Measurements from ENCODE around the gene COL4A2.
"Not testable (repeated sequence)": the region's sequence is repeated elsewhere in the genome, so short reads cannot be mapped to it uniquely, and the experiment has no call there.

The COL4A2 gene

DNA sequence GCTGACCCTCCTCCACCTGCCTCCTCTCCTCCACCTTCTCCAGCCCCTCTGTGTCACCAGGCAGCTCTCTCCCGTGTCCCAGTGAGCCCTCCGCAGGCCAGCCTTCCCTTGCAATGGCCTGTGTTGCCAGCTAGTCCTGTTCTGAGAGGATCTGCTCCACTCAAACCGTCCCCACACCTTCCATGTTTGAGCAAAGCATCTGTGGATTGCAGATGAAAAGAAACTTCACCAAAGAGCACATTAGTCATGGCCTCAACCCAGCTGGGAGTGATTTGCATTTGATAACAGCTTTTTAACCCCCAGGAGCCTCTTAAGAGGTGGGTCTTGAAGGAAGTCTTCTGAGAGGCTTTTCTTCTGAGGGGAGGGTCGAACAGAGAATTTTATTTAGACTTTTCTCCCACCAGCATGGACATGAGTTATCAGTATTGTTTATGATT is 72.8 kb downstream of the COL4A2 start:
- no peak for DNase-seq (ENCODE audit: low read depth)

DNA sequence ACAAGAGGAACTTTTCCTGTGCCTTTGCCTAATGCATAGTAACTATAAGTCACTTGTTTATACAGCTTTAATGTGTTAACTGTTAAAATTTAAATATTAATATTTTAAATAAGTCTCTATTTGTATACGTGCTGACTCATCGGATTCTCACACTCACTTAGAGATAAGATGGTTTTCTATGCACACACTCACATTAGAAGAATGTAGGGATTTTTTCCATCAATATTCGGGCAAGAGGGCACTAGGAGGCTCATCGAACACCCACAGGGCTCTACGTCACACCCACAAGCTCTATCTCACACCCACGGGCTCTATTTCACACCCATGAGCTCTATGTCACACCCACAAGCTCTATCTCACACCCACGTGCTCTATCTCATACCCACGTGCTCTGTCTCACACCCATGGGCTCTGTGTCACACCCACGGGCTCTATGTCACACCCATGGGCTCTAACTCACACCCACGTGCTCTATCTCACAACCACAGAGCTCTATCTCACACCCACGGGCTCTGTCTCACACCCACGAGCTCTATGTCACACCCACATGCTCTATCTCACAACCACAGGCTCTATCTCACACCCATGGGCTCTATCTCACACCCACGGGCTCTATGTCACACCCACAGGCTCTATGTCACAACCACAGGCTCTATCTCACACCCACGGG is 73.4 kb downstream of the COL4A2 start:
- no peak for DNase-seq (ENCODE audit: low read depth)

DNA sequence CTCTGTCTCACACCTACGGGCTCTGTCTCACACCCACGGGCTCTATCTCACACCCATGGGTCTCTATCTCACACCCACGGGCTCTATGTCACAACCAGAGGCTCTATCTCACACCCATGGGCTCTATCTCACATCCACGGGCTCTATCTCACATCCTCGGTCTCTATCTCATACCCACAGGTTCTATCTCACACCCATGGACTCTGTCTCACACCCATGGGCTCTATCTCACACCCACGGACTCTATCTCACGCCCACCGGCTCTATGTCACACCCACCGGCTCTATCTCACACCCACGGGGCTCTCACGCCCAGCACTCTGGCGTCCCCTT is 73.9 kb downstream of the COL4A2 start:
- no peak for DNase-seq (ENCODE audit: low read depth)

DNA sequence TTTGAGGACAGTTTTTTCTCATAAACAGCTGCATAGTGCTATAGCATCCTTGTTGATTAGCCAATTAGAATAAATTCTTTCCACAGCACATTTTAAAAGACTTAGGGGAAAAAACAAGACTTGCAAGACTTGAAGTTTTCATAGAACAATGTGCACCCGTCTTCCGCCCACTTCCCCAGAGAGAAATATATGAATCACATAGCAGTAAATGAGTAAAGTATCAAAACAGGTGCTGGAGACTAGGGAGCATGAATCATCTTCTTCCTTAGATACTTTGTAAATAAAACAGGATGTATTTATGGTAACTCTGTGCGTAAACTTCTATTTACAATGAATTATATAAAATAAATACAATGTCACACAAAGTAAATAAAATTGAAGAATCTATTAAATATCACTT is 75.1 kb downstream of the COL4A2 start:
- no peak for DNase-seq (ENCODE audit: low read depth)

DNA sequence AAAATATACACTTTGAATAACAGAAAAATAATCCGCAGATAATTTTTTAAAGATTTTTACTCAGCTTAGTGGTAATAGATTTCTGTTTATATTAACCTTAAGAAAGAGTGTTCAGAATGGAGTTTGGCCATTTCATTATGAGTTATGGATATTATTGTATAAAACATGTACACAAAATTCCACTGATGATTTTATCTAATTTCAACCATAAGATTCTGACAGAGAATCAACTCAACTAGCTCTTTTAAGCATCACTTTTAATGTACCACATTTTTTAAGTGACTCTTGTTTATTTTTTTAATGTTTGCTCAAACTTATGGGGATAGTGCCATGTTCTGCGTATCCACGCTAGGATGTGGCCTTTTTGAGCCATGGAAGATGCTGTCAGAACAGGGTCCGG is 75.7 kb downstream of the COL4A2 start:
- no peak for DNase-seq (ENCODE audit: low read depth)

DNA sequence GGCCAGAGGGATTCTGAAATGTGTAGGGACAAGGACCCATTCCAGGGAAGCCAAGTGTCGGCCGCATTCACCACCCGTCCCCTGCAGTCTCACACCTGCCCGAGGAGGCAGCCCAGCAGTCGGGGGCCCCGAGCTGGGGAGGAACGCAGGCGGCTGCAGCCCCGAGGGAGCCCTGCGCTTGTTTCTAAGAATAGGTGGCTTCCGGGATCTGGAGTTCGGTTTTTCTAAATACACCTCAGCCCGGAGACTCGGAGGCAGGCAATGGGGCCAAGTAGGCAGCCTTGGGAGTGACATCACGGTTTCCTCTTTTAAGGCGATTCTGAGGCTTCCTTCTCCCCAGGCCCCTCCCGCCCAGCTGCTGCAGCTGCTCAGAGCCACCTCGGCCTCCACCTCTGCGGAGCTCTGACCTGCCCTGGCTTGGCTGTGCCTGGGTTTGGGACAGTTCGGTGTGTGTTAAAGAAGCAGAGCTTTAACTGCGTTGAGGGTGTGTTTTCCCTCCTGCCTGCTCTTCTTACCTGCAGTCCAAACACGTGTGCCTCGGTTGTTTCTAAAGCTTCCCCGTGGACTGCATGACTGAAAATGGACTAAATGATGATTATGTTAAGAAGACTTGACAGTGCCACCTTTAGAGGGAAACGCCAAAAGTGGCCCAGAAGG is 80.5 kb downstream of the COL4A2 start:
- DNase-seq (ENCODE audit: low read depth) = no peak

DNA sequence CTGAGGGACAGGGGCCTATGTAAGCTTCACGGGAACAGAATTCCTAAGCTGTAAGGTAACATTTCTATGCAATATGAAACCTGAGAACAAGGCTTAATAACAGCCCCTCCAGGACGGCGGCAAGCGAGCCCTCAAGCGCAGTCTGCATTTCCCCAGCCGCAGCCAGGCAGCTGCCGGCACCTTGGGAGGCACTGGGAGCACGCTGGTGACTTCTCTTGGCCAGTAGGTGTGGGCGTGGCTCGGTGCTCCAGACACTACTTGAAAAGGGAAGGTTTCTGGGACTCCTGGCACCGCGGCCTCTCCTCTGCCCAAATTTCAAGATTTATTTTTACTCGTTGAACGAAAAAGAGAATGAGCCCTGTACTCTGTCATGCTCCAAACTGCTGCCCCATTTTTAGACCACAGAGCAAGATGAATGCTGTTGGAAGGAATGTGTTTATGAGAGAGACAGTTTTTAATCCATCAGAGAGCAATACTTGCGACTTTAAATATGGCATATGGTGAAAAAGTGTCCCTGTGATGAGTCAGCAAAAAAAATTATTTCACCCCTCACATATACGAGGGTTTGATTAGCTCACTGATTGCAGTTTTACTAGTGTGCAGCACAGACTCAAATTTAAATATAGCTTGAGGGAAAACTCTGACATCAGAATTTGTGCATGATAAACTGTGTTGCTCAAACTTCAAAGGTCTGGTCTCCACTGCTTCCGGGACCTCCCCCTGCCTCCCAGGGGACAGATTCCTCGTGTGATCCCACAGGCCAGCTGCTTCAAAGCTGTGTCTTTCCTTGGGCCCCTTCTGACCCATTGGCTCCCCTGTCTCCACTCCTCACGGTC is 81.2 kb downstream of the COL4A2 start:
- no peak for DNase-seq (ENCODE audit: low read depth)

DNA sequence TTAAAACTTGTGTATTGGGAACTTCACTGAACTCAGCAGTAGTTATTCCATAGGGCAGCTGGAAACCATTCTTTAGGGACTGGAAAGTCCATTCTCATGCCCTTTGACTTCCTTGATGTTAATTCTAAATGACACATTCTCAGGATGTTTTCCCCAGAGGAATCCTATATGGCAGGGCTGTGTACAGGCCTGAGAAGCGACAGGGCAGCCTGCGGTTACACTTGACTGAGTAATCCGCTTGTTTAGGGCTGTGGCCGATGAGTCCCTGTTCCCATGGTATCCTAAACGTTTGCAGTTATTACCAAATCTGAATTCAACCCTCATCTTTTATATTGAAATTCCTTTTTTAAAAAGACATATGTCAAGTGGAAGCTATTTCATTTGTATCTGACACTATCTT is 83.5 kb downstream of the COL4A2 start:
- no peak for DNase-seq (ENCODE audit: low read depth)

DNA sequence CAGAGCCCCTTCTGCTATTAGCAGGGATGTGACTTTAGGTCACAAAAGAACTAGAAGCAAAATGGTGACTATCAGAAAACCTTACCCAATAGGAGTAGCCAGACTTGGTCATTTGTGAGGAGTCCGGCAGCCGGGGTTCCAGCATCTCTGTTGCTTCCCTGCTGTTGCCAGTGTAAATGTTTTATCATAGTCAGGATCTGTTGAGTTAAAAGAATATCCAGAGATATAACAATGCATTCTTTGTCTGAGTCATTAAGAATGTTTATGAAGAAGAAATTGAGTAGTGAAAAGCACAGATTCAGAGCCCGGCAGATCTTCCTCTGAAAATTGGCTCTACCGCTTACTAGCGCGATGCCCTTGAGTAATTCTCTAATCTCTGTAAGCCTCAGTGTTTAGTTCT is 84.2 kb downstream of the COL4A2 start:
- DNase-seq (ENCODE audit: low read depth) = no peak

DNA sequence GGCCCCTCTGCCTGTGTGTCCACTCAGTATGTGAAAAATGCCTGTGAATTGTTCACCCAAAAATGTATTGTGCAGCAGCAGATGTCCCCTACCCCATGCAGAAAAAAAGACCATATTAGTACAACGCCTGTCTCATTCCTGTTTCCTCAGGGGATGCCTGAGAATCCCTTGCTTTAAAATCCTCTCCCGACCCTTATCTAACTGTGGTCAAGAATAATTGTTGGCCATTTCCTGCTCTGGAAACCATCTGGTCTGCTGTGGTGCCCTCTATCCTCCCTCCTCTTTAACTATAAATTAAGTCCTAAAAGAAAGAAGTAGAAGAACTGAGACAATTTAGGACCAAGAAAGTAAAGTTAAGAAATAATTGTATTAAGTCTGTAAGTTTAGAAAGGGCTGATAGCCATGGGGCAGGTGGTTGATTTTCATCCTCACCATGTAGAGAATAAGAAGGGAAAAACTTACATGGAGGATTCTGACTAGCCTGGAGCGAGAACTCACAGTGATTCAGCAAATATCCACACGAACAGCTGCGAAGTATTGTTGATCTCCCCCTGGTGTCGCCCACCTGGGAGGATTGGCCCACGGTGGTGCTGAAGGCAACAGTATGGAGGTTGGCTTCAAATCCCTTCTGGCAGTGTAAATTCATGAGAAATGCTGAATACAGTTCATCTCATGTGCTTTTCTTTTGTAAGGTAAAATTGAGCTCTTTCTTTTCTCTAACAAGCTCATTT is 85.6 kb downstream of the COL4A2 start:
- DNase-seq (ENCODE audit: low read depth) = no peak

DNA sequence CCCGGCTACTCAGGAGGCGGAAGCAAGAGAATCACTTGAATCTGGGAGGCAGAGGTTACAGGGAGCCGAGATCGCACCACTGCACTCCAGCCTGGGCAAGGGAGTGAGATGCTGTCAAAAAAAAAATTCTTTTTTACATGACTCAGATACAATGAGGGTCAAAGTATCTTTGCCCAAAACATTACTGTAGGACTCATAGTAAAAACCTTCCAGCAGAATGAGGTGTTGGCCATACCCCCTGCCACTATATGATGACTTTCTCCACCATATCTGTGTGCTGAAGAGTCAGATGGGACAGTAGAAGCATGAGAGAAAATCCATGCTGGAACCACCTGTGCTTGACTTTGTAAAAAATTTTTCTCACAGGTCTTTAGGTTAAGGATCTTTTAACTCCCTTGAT is 86.7 kb downstream of the COL4A2 start:
- DNase-seq (ENCODE audit: low read depth) = no peak

DNA sequence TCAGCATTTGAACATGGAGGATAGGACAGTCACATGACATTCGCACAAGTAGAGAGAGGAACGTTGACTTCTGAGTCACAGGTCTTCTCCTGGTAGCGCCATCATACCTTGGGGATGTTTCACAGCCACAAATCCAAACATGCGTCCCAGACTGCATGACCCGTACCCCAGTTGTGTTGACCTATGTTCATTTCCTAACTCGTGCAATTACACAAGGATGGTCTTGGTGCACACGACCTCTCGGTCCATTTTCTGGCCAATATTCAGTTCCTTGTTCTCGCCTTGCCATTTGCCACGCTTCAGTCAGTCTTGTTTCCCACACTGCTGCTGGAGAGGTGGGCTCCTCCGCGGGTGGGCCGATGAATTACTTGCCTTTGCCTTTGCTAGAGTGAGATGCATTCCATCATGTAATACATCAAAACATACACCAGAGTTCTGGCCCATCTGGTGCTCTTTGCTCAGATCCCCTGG is 87.3 kb downstream of the COL4A2 start:
- no peak for DNase-seq (ENCODE audit: low read depth)

DNA sequence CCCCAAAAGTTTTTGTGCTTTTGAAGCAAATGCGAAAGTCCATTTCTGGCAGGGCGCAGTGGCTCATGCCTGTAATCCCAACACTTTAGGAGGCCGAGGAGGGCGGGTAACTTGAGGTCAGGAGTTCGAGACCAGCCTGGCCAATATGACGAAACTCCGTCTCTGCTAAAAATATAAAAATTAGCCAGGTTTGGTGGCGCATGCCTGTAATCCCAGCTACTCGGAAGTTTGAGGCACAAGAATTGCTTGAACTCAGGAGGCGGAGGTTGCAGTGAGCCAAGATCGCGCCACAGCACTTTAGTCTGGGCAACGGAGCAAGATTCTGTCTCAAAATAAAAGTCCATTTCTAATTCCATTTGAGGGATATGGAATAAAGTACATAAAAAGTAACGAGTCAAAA is 88.5 kb downstream of the COL4A2 start:
- DNase-seq (ENCODE audit: low read depth) = not testable (repeated sequence)

DNA sequence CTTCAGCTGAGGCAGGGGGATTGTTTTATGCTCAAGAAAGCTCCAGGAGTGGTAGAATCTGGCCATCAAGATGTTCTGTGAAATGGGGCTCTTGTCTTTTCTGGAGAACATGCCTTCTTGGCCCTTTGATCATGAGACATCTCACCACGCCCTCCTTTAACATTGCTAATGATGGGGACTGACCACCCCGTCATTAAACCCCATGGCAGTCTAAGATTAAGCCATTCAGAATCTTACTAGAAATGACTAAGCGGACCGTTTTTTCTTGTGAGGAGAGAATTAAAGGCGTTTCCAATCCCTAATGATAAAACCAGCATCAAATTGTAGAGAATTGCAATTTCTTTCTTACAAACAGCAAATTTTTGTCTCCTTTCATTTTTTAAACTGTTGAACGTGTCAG is 89.4 kb downstream of the COL4A2 start:
- DNase-seq (ENCODE audit: low read depth) = no peak

DNA sequence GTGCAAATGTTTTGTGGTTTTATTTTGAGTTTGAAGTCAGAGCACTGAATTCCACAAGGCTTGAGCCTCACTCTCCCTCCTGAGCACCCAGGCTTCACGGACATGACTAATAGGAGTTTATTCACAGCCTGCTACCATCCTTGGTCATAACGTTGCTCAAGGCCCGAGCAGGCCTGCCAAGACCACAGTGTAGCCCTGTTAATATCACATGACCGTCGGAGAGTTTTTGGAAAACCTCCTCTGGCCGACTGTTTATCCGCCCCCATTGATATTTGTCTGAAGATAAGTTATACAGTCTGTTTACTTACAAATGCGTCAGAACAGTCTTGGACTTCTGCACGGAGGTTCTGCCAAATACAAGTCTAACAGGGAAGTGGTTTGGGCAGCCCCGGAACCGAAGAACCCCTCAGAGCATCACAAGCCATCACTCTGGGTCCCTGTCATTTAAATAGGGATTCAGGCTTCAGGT is 89.9 kb downstream of the COL4A2 start:
- DNase-seq (ENCODE audit: low read depth) = no peak

DNA sequence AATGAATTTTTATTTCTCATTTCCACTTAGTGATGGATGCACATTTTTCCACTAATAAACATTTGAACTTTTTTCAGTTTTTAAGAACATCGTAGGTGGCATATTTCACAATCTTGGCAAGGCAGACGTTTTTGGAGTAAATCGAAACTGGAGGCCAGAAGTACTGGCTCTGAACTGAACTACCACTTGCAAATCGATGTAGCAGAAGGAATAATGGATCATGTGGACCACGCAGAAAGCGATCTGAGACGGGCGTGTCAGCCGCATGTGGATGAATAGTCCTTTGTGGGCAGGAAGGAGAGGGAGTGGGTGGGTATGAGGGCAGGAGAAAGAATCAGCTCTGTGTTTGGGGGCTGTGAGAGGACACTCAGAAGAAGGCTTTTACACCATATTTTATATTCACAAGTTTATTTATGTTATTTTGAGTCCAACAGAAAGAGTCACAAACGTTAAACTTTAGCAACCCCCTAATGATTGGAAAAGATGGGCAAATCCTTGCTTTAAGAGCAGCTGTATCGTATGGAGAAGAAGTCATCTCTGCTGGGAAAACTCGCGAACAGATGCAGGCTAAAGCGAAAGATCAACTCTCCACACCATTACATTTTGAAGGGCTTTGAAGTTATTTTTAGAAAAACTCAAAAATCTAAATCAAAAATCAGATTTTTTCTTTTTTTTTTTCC is 90.5 kb downstream of the COL4A2 start:
- no peak for DNase-seq (ENCODE audit: low read depth)

DNA sequence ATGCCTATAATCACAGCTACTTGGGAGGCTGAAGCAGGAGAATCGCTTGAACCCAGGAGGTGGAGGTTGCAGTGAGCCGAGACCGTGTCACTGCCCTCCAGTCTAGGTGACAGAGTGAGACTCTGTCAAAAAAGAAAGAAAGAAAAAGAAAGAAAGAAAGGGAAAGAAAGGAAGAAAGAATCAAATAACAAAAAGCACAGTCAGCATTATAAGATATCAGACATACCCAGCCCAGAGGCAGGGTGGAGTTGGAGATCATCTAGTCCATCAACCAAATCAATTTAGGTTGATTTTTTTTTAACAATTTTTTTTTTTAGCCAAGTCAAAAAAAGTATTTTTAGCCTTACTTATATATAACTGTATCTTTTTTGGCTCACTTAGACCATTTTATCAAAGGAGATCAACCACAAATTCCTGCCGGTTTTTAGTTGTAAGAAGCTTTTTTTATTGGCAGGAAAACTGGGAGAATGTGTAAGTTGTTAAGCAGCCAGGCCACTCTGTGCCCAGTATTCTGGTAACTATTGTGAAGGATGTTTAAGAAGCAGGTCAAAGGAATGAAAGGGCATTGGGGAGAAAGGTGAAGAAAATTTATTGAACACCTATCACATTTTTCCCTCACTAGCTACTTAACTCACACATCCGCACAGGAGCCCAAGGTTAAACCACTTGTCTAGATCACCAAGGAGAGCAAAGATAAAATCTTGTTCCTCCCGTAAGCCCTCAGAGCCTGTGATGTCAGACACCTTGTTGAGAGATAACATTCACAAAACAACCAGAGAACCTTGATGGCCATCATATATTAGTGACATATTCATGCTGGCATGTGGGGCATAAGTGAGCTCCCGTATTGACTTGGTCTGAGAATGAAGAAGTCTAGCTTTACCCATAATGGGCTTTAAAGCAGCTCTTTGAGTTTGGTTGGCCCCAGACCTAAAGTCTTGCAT is 91.8 kb downstream of the COL4A2 start:
- no peak for DNase-seq (ENCODE audit: low read depth)

DNA sequence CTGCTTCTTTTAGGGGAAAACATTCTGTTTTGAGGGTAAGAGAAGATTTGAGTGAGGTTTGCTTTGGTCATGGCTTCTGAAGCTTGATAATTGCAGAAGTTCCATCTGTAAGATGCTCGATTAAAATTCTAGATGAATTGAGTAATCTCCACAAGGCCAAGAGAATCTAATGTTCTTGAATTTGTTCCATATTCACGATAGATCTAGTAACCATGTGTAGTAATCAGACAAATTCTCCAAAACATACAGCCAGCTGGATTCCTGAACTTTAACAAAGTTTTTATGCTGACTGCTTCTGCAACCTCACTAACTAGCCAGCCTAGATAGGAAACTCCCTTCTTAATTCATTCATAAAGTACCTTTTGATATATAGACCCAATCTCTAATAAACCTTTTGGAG is 92.7 kb downstream of the COL4A2 start:
- no peak for DNase-seq (ENCODE audit: low read depth)

DNA sequence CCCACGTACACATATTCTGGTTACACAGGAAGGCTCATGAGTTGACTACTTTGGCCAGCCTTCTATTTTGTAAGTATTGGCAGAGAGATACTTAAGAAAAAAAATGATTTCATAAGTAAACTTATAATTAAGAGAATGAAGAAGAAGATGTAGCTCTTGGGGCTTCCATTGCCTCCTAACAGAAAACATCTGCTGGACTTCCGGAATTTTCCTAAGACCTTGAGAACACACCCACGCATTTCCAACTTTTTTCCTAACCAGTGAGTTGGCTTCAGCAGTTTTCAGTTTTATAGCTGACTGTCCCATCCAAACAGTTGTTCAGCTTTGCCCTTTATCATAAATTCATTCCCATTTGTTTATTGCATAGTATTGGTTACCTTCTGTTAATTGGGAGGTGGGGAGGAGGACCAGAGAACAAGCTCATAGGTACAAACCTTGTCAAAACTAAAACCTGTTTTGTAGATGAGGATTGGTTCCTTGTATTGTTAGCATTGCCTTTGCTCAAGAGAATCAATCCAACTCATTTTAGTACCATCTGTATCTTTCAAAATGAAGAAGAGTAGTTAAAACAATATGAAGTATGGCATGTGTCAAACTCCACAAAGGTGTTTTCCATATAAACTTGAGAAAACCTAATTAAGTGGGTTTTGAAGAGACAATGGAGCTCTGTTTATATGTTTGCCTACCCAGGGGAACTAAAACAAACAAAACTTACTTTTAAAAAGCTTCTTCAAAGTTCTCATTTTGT is 93.9 kb downstream of the COL4A2 start:
- no peak for DNase-seq (ENCODE audit: low read depth)

Data from stimulated activated CD8-positive, alpha-beta memory T cell treated with anti-CD3 and anti-CD28 coated beads, Interleukin-4, amount 100 ng/mL, for 24 hours (primary cell).